Measurements from ENCODE around the gene PUM2. TPM values are rescaled to one million over a fixed set of nuclear protein-coding genes. Genes with fewer than 3 reads are reported as not detected.
A peak's percentile ranks its signal among the peaks of the same experiment; 100 is the strongest.

Gene PUM2
- total RNA-seq, 4 donors from 2014 or later: 62.0 to 78.2 (median 73.5) TPM

GRCh38 chr2:20213651-20214565 is 136.7 kb downstream of the PUM2 start:
- no peak overlapping the region for H3K4me3 ChIP-seq
- H3K27me3 ChIP-seq: no peaks in the 10 kb centered on the region
- WGBS, 2 donors: 78 to 80% methylated on average over 8 to 9 of the region's 9 CpGs
- DNase-seq (ENCODE audit: low spot score in 2 of 2): no peak
- peak overlapping the region in 1 of 4 donors; percentile 4 for H3K27ac ChIP-seq
- H3K9me3 ChIP-seq: no peaks in the 10 kb centered on the region
- H3K4me1 ChIP-seq: peaks cover 0 to 13% (median 2%) of the 10 kb centered on the region in 4 donors
- no peaks in the 10 kb centered on the region for H3K36me3 ChIP-seq
- TF ChIP-seq CTCF (IDR thresholded peaks at IDR 0.05) (no peak), POLR2A (IDR thresholded peaks at IDR 0.05) (no peak), EP300 (IDR thresholded peaks at IDR 0.05) (no peak)

- TF ChIP-seq EP300 (IDR thresholded peaks at IDR 0.05): no peak
- TF ChIP-seq CTCF (IDR thresholded peaks at IDR 0.05): no peak
- TF ChIP-seq POLR2A (IDR thresholded peaks at IDR 0.05): no peak
- 61 to 66% methylated on average over 13 to 15 of the region's 16 CpGs for WGBS, 2 donors
- peak overlapping the region in 1 of 4 donors; percentile 4 for H3K27ac ChIP-seq
These were observed 137.7 kb downstream of the PUM2 start for GRCh38 chr2:20212871-20213503.

GRCh38 chr2:20212459-20212870 is 138.2 kb downstream of the PUM2 start:
- TF ChIP-seq EP300 (IDR thresholded peaks at IDR 0.05): no peak
- no peak for TF ChIP-seq CTCF (IDR thresholded peaks at IDR 0.05)
- no peak for TF ChIP-seq POLR2A (IDR thresholded peaks at IDR 0.05)
- H3K4me1 ChIP-seq: peaks cover 0 to 13% (median 2%) of the 10 kb centered on the region in 4 donors
- H3K4me3 ChIP-seq: no peak overlapping the region
- no peaks in the 10 kb centered on the region for H3K36me3 ChIP-seq
- no peaks in the 10 kb centered on the region for H3K27me3 ChIP-seq
- DNase-seq (ENCODE audit: low spot score in 2 of 2): no peak
- WGBS, 2 donors: 46 to 51% methylated on average over 10 to 11 of the region's 11 CpGs
- no peak overlapping the region for H3K27ac ChIP-seq
- H3K9me3 ChIP-seq: no peaks in the 10 kb centered on the region

More at GRCh38 chr2:20212871-20213503, 137.7 kb downstream of the PUM2 start:
- Histone ChIP-seq H3K9me3 (no peaks in the 10 kb centered on the region), H3K27me3 (no peaks in the 10 kb centered on the region), H3K4me1 (peaks cover 0 to 13% (median 2%) of the 10 kb centered on the region in 4 donors), H3K4me3 (no peak overlapping the region), H3K36me3 (no peaks in the 10 kb centered on the region)
- no peak for DNase-seq (ENCODE audit: low spot score in 2 of 2)

- no peak for DNase-seq (ENCODE audit: low spot score in 2 of 2)
- WGBS, 2 donors: 60 to 81% methylated on average over 12 to 14 of the region's 14 CpGs
- Histone ChIP-seq H3K27me3 (no peaks in the 10 kb centered on the region), H3K4me3 (no peak overlapping the region), H3K9me3 (no peaks in the 10 kb centered on the region), H3K4me1 (peaks cover 0 to 13% (median 2%) of the 10 kb centered on the region in 4 donors), H3K36me3 (no peaks in the 10 kb centered on the region), H3K27ac (no peak overlapping the region)
- TF ChIP-seq EP300 (IDR thresholded peaks at IDR 0.05) (no peak), CTCF (IDR thresholded peaks at IDR 0.05) (no peak), POLR2A (IDR thresholded peaks at IDR 0.05) (no peak)
These were observed 138.7 kb downstream of the PUM2 start for GRCh38 chr2:20211860-20212458.

All from tibial nerve (tissue), 4 donors.